ENCODE results near the gene LDB1. TPM values are rescaled to one million over a fixed set of nuclear protein-coding genes. Genes with fewer than 3 reads are reported as not detected.

LDB1 gene, protein sequence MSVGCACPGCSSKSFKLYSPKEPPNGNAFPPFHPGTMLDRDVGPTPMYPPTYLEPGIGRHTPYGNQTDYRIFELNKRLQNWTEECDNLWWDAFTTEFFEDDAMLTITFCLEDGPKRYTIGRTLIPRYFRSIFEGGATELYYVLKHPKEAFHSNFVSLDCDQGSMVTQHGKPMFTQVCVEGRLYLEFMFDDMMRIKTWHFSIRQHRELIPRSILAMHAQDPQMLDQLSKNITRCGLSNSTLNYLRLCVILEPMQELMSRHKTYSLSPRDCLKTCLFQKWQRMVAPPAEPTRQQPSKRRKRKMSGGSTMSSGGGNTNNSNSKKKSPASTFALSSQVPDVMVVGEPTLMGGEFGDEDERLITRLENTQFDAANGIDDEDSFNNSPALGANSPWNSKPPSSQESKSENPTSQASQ
- total RNA-seq (2021; ENCODE audit: unreplicated experiment): 87.6 TPM
- 125 TPM for polyA plus RNA-seq (2012; ENCODE audit: insufficient read length)
- percentile 86 among the genes with signal in this experiment for Bru-seq, nascent RNA
- BruChase-seq, experiment 1, labeled RNA remaining after a 2-hour chase: percentile 93 among the genes with signal in this experiment
- percentile 93 among the genes with signal in this experiment for BruChase-seq, experiment 2, labeled RNA remaining after a 6-hour chase
- long read RNA-seq, partial matches to known transcripts: 71 of 139 reads
- long read RNA-seq, other reads (novel, unspliced or antisense): 62 of 139 reads

DNA sequence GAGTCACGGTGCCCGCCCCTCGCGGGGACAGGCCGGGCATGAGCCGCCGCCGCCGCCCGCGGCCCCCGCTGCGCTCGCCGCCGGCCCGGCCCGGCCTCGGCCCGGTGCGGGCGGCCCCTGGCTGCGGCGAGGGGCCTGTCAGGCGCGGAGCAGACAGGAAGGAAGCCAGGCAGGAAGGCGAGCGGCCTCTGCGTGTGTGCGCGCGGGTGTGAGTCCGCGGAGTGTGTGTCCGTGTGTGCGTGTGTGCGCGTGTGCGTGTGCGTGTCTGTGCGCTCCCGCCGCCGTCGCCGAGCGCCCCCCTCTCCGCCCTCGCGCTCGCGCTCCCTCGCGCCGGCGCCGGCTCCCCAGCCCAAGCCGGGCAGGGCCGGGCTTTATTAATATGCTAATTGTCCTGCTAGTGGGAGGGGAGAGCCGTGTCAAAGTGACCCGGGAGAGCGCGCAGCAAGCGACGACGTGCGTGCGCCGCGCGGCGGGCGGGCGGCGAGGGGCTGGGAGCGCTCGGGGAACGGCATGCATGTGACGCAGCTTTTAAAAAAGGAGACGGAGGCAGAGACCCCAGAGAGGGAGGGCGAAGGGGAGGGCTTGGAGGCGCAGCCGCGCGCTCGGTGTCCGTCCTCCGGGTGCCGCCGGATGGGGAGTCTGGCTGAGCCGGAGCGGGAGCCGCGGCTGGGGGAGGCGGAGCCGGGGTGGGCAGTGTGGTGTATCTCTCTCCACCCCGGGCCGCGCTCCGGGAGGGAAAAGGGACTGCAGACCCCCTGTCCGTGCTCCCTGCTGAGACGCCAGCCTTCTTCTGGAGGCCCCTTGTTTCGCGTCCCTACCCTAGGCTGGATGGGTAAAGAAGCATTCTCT is at the start of gene LDB1:
LDB1 (minus strand) TSS at position 227 of the 849 bp plus-strand sequence. CDS start 258 bp downstream, outside the sequence.
- H3K27ac ChIP-seq (ENCODE audit: low read length): peak within 1 kb of the TSS; percentile 91
- BruUV-seq (replicated peaks): no TSS peak

DNA sequence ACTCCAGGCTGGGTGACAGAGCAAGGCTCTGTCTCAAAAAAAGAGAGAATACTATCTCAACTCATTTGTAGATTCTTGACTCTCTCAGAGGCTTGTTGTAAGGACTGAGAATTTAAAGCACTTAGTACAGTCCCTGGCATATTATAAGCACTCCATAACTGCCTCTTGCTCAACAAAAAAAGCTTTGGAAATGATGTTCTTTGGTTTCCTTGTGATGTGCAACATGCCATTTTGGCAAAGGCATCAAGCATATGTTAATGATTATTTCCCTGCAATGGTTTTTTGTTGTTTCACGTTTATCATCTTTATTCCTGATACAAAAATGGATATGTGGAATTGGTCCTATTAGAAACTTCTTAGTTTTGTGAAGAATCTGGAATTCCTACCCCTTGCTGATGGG is 47.7 kb upstream of the LDB1 start:
- intact Hi-C loops (cut with micrococcal nuclease; ENCODE audit: unreplicated experiment): loop anchor here (10.0 kb wide), 2 partner anchors 57 to 177 kb away; partner anchors contain the start of gene ELOVL3
- H3K9me3 ChIP-seq (ENCODE audit: control insufficient read depth, insufficient read depth, low read depth, low read length): no peaks in the 10 kb centered on the region
- no peak for DNase-seq (ENCODE audit: low read depth, low spot score)
- H3K27ac ChIP-seq (ENCODE audit: low read length): no peak overlapping the region
- H3K4me3 ChIP-seq (ENCODE audit: low read depth in 2 of 2, low read length in 2 of 2): no peak overlapping the region
- no peak for ATAC-seq
- POLR2A ChIA-PET: no interaction called here
- H3K36me3 ChIP-seq (ENCODE audit: control insufficient read depth, insufficient read depth, low read length): peaks cover 7% of the 10 kb centered on the region
- no peaks in the 10 kb centered on the region for H3K27me3 ChIP-seq (ENCODE audit: control insufficient read depth, insufficient read depth, low read length)
- TF ChIP-seq SIN3A (IDR thresholded peaks at IDR 0.05; ENCODE audit: borderline replicate concordance, insufficient read depth, low read depth, low read length) (no peak), POLR2AphosphoS5 (IDR thresholded peaks at IDR 0.05; ENCODE audit: low read depth, low read length) (no peak), TCF7L2 (IDR thresholded peaks at IDR 0.05; ENCODE audit: low read depth, low read length) (no peak)
- TF ChIP-seq, protein P1, sequence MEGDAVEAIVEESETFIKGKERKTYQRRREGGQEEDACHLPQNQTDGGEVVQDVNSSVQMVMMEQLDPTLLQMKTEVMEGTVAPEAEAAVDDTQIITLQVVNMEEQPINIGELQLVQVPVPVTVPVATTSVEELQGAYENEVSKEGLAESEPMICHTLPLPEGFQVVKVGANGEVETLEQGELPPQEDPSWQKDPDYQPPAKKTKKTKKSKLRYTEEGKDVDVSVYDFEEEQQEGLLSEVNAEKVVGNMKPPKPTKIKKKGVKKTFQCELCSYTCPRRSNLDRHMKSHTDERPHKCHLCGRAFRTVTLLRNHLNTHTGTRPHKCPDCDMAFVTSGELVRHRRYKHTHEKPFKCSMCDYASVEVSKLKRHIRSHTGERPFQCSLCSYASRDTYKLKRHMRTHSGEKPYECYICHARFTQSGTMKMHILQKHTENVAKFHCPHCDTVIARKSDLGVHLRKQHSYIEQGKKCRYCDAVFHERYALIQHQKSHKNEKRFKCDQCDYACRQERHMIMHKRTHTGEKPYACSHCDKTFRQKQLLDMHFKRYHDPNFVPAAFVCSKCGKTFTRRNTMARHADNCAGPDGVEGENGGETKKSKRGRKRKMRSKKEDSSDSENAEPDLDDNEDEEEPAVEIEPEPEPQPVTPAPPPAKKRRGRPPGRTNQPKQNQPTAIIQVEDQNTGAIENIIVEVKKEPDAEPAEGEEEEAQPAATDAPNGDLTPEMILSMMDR (IDR thresholded peaks at IDR 0.05): no peak
- TF ChIP-seq, protein P2, sequence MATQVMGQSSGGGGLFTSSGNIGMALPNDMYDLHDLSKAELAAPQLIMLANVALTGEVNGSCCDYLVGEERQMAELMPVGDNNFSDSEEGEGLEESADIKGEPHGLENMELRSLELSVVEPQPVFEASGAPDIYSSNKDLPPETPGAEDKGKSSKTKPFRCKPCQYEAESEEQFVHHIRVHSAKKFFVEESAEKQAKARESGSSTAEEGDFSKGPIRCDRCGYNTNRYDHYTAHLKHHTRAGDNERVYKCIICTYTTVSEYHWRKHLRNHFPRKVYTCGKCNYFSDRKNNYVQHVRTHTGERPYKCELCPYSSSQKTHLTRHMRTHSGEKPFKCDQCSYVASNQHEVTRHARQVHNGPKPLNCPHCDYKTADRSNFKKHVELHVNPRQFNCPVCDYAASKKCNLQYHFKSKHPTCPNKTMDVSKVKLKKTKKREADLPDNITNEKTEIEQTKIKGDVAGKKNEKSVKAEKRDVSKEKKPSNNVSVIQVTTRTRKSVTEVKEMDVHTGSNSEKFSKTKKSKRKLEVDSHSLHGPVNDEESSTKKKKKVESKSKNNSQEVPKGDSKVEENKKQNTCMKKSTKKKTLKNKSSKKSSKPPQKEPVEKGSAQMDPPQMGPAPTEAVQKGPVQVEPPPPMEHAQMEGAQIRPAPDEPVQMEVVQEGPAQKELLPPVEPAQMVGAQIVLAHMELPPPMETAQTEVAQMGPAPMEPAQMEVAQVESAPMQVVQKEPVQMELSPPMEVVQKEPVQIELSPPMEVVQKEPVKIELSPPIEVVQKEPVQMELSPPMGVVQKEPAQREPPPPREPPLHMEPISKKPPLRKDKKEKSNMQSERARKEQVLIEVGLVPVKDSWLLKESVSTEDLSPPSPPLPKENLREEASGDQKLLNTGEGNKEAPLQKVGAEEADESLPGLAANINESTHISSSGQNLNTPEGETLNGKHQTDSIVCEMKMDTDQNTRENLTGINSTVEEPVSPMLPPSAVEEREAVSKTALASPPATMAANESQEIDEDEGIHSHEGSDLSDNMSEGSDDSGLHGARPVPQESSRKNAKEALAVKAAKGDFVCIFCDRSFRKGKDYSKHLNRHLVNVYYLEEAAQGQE (IDR thresholded peaks at IDR 0.05; ENCODE audit: insufficient read depth in 1 of 2, low read depth in 2 of 2, low read length in 1 of 2): no peak
- in situ Hi-C loops (cut with HindIII; ENCODE audit: low pct_unique_long_range_greater_than_20kb, low sequenced_read_pairs): no loop called here
- no TSS peak for BruUV-seq (replicated peaks)
- H3K4me1 ChIP-seq (ENCODE audit: control insufficient read depth, insufficient read depth, low read length): peaks cover 3% of the 10 kb centered on the region; the same call in 1 of the 2 replicates
- CTCF ChIA-PET: interaction anchor here (1.1 kb wide), 1 partner anchor 14 kb away, joined by 4 read pairs; no protein-coding TSS in a partner anchor

More for the DNA sequence above, at the start of gene LDB1:
- H3K27me3 ChIP-seq (ENCODE audit: control insufficient read depth, insufficient read depth, low read length): no peaks in the 10 kb centered on the region
- DNase-seq (ENCODE audit: low read depth, low spot score) (no peak), ATAC-seq (peak; percentile 81)
- POLR2A ChIA-PET: no interaction called here
- intact Hi-C loops (cut with micrococcal nuclease; ENCODE audit: unreplicated experiment) (no loop called here), in situ Hi-C loops (cut with HindIII; ENCODE audit: low pct_unique_long_range_greater_than_20kb, low sequenced_read_pairs) (no loop called here)
- CTCF ChIA-PET: no interaction called here
- peak within 1 kb of the TSS; percentile 79 to 87 for H3K4me3 ChIP-seq (ENCODE audit: low read depth in 2 of 2, low read length in 2 of 2)
- H3K9me3 ChIP-seq (ENCODE audit: control insufficient read depth, insufficient read depth, low read depth, low read length): no peaks in the 10 kb centered on the region
- H3K36me3 ChIP-seq (ENCODE audit: control insufficient read depth, insufficient read depth, low read length): no peaks in the 10 kb centered on the region; the same call in 1 of the 2 replicates
- peaks cover 49% of the 10 kb centered on the region for H3K4me1 ChIP-seq (ENCODE audit: control insufficient read depth, insufficient read depth, low read length)
- TF ChIP-seq, protein P1 (IDR thresholded peaks at IDR 0.05): no peak; the same call in 1 of the 2 replicates
- peak; percentile 64 for TF ChIP-seq POLR2AphosphoS5 (IDR thresholded peaks at IDR 0.05; ENCODE audit: low read depth, low read length)
- TF ChIP-seq, protein P2 (IDR thresholded peaks at IDR 0.05; ENCODE audit: insufficient read depth in 1 of 2, low read depth in 2 of 2, low read length in 1 of 2): 0 out of 4 replicates have a peak, but pooled peaks of 1 of the 2 experiments have one; percentile 12
- peak; percentile 70; the same call in 1 of the 2 replicates for TF ChIP-seq SIN3A (IDR thresholded peaks at IDR 0.05; ENCODE audit: borderline replicate concordance, insufficient read depth, low read depth, low read length)
- TF ChIP-seq TCF7L2 (IDR thresholded peaks at IDR 0.05; ENCODE audit: low read depth, low read length): no peak

Data from Panc1 (cell line).